ENCODE measurements around the gene KCNG3.

Gene KCNG3

DNA sequence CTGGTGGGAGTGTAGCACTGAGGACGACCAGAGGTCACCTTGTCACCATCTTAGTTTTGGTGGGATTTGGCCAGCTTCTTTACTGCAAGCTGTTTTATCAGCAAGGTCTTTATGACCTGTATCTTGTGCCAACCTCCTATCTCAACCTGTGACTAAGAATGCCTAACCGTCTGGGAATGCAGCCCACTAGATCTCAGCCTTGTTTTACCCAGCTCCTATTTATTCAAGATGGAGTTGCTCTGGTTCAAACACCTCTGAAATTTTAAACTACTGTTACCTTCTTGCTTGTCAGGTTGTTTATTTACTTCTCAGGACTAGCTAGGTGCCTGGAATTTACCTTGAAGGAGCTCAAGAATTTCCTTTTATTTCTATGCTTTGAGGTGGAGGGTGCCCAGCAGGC is 9.5 kb upstream of the KCNG3 start:
- no peak overlapping the region for H2BK5ac ChIP-seq (ENCODE audit: low read depth, low read length, poor library complexity, severe bottlenecking)
- H3K4me1 ChIP-seq (ENCODE audit: control insufficient read depth, insufficient read depth, low read depth, low read length), result no peaks in the 10 kb centered on the region
- no peaks in the 10 kb centered on the region for H3K9me3 ChIP-seq (ENCODE audit: control insufficient read depth, low read length)
- H3K27me3 ChIP-seq (ENCODE audit: control insufficient read depth in 1 of 2, insufficient read depth in 1 of 2, low read length in 2 of 2), result no peaks in the 10 kb centered on the region
- no peak overlapping the region for H3K23ac ChIP-seq (ENCODE audit: low read length in 2 of 2)
- H2AFZ ChIP-seq (ENCODE audit: low read depth, low read length), result no peak overlapping the region
- no peak overlapping the region for H3K9ac ChIP-seq (ENCODE audit: low read length)
- no peak overlapping the region for H2BK120ac ChIP-seq (ENCODE audit: low read depth, low read length)
- no peak overlapping the region for H3K4me3 ChIP-seq (ENCODE audit: insufficient read depth in 1 of 2, low read depth in 1 of 2, low read length in 2 of 2)
- no peak overlapping the region for H2BK15ac ChIP-seq (ENCODE audit: low read depth, poor library complexity, severe bottlenecking)
- no peak overlapping the region for H4K91ac ChIP-seq (ENCODE audit: low read length)
- H2AK5ac ChIP-seq (ENCODE audit: low read length, severe bottlenecking), result no peak overlapping the region
- no peaks in the 10 kb centered on the region for H3K79me1 ChIP-seq (replicated peaks; ENCODE audit: low read length, poor library complexity, severe bottlenecking)
- no peak for DNase-seq
- H3K4ac ChIP-seq (ENCODE audit: low read depth in 1 of 2, low read length in 2 of 2), result no peak overlapping the region
- no peaks in the 10 kb centered on the region for H3K36me3 ChIP-seq (ENCODE audit: control insufficient read depth in 1 of 2, insufficient read depth in 2 of 2, low read depth in 1 of 2, low read length in 2 of 2)
- H3K14ac ChIP-seq (ENCODE audit: low read length in 2 of 2), result no peak overlapping the region
- no peak overlapping the region for H3K27ac ChIP-seq (ENCODE audit: low read length, poor library complexity, severe bottlenecking)
- no peak overlapping the region for H2BK12ac ChIP-seq (ENCODE audit: low read length in 2 of 2)
- WGBS, result 90% methylated on average over 2 of the region's 2 CpGs
- H3K4me2 ChIP-seq (ENCODE audit: low read length, poor library complexity, severe bottlenecking), result no peak overlapping the region
- H4K8ac ChIP-seq (ENCODE audit: low read length), result no peak overlapping the region
- H3K18ac ChIP-seq (ENCODE audit: low read depth in 1 of 2, low read length in 2 of 2), result no peak overlapping the region

DNA sequence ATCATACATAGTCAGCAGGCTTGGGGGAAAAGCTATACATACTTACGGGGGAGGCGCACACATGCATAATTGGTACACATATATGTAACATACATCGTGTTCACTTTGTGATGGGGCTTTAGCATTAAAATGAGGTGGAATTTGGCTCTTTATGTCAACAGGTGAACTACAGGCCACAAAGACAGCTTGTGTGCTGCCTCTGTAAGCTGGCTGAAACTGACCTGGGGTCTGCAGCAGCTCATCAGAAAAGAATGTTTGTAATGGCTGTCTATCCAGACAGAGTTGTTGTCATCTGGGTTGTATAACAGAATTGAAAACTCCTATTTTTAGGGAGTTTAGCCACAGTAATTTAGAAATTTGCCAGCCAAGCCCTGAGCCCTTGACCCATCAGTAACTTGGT is 4.7 kb upstream of the KCNG3 start:
- no peak overlapping the region for H3K23ac ChIP-seq (ENCODE audit: low read length in 2 of 2)
- no peak overlapping the region for H3K4me3 ChIP-seq (ENCODE audit: insufficient read depth in 1 of 2, low read depth in 1 of 2, low read length in 2 of 2)
- H3K27ac ChIP-seq (ENCODE audit: low read length, poor library complexity, severe bottlenecking), result no peak overlapping the region
- H3K14ac ChIP-seq (ENCODE audit: low read length in 2 of 2), result no peak overlapping the region
- H2BK15ac ChIP-seq (ENCODE audit: low read depth, poor library complexity, severe bottlenecking), result no peak overlapping the region
- no peak overlapping the region for H4K8ac ChIP-seq (ENCODE audit: low read length)
- no peak overlapping the region for H4K91ac ChIP-seq (ENCODE audit: low read length)
- no peak overlapping the region for H3K9ac ChIP-seq (ENCODE audit: low read length)
- no peak overlapping the region for H2BK5ac ChIP-seq (ENCODE audit: low read depth, low read length, poor library complexity, severe bottlenecking)
- H2BK120ac ChIP-seq (ENCODE audit: low read depth, low read length), result no peak overlapping the region
- H3K4me2 ChIP-seq (ENCODE audit: low read length, poor library complexity, severe bottlenecking), result no peak overlapping the region
- no peak overlapping the region for H3K4ac ChIP-seq (ENCODE audit: low read depth in 1 of 2, low read length in 2 of 2)
- H3K18ac ChIP-seq (ENCODE audit: low read depth in 1 of 2, low read length in 2 of 2), result no peak overlapping the region
- H3K27me3 ChIP-seq (ENCODE audit: control insufficient read depth in 1 of 2, insufficient read depth in 1 of 2, low read length in 2 of 2), result peaks cover 8 to 13% of the 10 kb centered on the region in 2 experiments
- H2AK5ac ChIP-seq (ENCODE audit: low read length, severe bottlenecking), result no peak overlapping the region
- peaks cover 0 to 2% of the 10 kb centered on the region in 2 experiments for H3K36me3 ChIP-seq (ENCODE audit: control insufficient read depth in 1 of 2, insufficient read depth in 2 of 2, low read depth in 1 of 2, low read length in 2 of 2)
- 61% methylated on average over 1 of the region's 3 CpGs for WGBS
- peaks cover 12% of the 10 kb centered on the region for H3K4me1 ChIP-seq (ENCODE audit: control insufficient read depth, insufficient read depth, low read depth, low read length)
- H2BK12ac ChIP-seq (ENCODE audit: low read length in 2 of 2), result no peak overlapping the region
- no peaks in the 10 kb centered on the region for H3K9me3 ChIP-seq (ENCODE audit: control insufficient read depth, low read length)
- H3K79me1 ChIP-seq (replicated peaks; ENCODE audit: low read length, poor library complexity, severe bottlenecking), result no peaks in the 10 kb centered on the region
- DNase-seq, result no peak
- no peak overlapping the region for H2AFZ ChIP-seq (ENCODE audit: low read depth, low read length)

DNA sequence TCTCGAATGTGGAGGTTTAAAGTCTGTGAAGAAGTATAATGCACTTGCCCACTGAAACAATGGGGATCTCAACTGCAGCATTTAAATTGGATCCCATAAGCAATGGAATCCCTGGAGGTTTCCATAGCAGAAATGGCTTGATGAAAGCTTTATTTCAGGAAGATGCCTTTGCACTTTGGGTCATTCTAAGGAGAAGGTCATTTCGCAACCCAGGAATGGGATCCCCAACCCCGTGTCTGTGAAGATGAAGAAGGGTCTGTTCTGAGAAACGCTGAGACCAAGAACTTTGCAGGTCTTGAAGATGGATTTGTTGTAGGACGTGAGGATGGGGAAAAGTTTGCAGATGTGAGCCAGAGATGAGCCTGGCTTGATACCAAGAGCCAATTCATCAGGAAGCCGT is 1.8 kb upstream of the KCNG3 start:
- H3K27me3 ChIP-seq (ENCODE audit: control insufficient read depth in 1 of 2, insufficient read depth in 1 of 2, low read length in 2 of 2), result peaks cover 26 to 38% of the 10 kb centered on the region in 2 experiments
- no peak overlapping the region for H2BK12ac ChIP-seq (ENCODE audit: low read length in 2 of 2)
- no peak overlapping the region for H2BK5ac ChIP-seq (ENCODE audit: low read depth, low read length, poor library complexity, severe bottlenecking)
- no peaks in the 10 kb centered on the region for H3K79me1 ChIP-seq (replicated peaks; ENCODE audit: low read length, poor library complexity, severe bottlenecking)
- H3K4me1 ChIP-seq (ENCODE audit: control insufficient read depth, insufficient read depth, low read depth, low read length), result peaks cover 23% of the 10 kb centered on the region
- no peak overlapping the region for H2BK15ac ChIP-seq (ENCODE audit: low read depth, poor library complexity, severe bottlenecking)
- no peak overlapping the region for H3K4me2 ChIP-seq (ENCODE audit: low read length, poor library complexity, severe bottlenecking)
- H2AK5ac ChIP-seq (ENCODE audit: low read length, severe bottlenecking), result no peak overlapping the region
- H3K4me3 ChIP-seq (ENCODE audit: insufficient read depth in 1 of 2, low read depth in 1 of 2, low read length in 2 of 2), result no peak overlapping the region
- no peaks in the 10 kb centered on the region for H3K9me3 ChIP-seq (ENCODE audit: control insufficient read depth, low read length)
- H4K8ac ChIP-seq (ENCODE audit: low read length), result no peak overlapping the region
- H3K4ac ChIP-seq (ENCODE audit: low read depth in 1 of 2, low read length in 2 of 2), result no peak overlapping the region
- H3K14ac ChIP-seq (ENCODE audit: low read length in 2 of 2), result no peak overlapping the region
- no peak overlapping the region for H3K18ac ChIP-seq (ENCODE audit: low read depth in 1 of 2, low read length in 2 of 2)
- H3K36me3 ChIP-seq (ENCODE audit: control insufficient read depth in 1 of 2, insufficient read depth in 2 of 2, low read depth in 1 of 2, low read length in 2 of 2), result peaks cover 0 to 3% of the 10 kb centered on the region in 2 experiments
- H3K27ac ChIP-seq (ENCODE audit: low read length, poor library complexity, severe bottlenecking), result no peak overlapping the region
- H2AFZ ChIP-seq (ENCODE audit: low read depth, low read length), result no peak overlapping the region
- H3K9ac ChIP-seq (ENCODE audit: low read length), result no peak overlapping the region
- 88% methylated on average over 4 of the region's 6 CpGs for WGBS
- H2BK120ac ChIP-seq (ENCODE audit: low read depth, low read length), result no peak overlapping the region
- no peak overlapping the region for H4K91ac ChIP-seq (ENCODE audit: low read length)
- no peak for DNase-seq
- H3K23ac ChIP-seq (ENCODE audit: low read length in 2 of 2), result no peak overlapping the region

DNA sequence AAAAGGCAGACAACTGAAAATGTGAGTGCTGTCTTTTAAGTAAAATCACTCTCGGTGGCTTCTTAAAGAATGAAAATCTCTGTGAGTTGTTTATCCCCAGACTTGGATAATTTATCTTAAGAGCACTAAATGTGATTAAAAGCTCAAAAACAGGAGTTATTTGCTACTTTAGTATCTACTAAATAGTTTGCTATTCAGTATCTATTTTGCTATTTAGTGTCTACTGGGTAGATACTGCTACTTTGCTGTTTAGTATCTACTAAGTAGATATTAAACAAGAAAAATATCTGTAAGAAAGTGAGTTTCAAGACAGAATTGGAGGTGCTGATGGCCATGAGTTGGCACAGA is 1.4 kb upstream of the KCNG3 start:
- Histone ChIP-seq H3K9ac (ENCODE audit: low read length) (peak overlapping the region; percentile 13), H3K14ac (ENCODE audit: low read length in 2 of 2) (no peak overlapping the region), H3K4me3 (ENCODE audit: insufficient read depth in 1 of 2, low read depth in 1 of 2, low read length in 2 of 2) (peak overlapping the region in 1 of 2 experiments; percentile 78), H3K79me1 (replicated peaks; ENCODE audit: low read length, poor library complexity, severe bottlenecking) (no peaks in the 10 kb centered on the region), H4K8ac (ENCODE audit: low read length) (no peak overlapping the region), H4K91ac (ENCODE audit: low read length) (no peak overlapping the region), H2BK5ac (ENCODE audit: low read depth, low read length, poor library complexity, severe bottlenecking) (no peak overlapping the region), H3K4ac (ENCODE audit: low read depth in 1 of 2, low read length in 2 of 2) (no peak overlapping the region), H2AFZ (ENCODE audit: low read depth, low read length) (no peak overlapping the region), H3K27ac (ENCODE audit: low read length, poor library complexity, severe bottlenecking) (no peak overlapping the region), H3K18ac (ENCODE audit: low read depth in 1 of 2, low read length in 2 of 2) (no peak overlapping the region), H3K4me2 (ENCODE audit: low read length, poor library complexity, severe bottlenecking) (no peak overlapping the region), H3K36me3 (ENCODE audit: control insufficient read depth in 1 of 2, insufficient read depth in 2 of 2, low read depth in 1 of 2, low read length in 2 of 2) (peaks cover 0 to 3% of the 10 kb centered on the region in 2 experiments), H2BK12ac (ENCODE audit: low read length in 2 of 2) (no peak overlapping the region), H2BK120ac (ENCODE audit: low read depth, low read length) (no peak overlapping the region), H3K27me3 (ENCODE audit: control insufficient read depth in 1 of 2, insufficient read depth in 1 of 2, low read length in 2 of 2) (peaks cover 26 to 42% of the 10 kb centered on the region in 2 experiments), H3K9me3 (ENCODE audit: control insufficient read depth, low read length) (no peaks in the 10 kb centered on the region), H2AK5ac (ENCODE audit: low read length, severe bottlenecking) (no peak overlapping the region), H3K23ac (ENCODE audit: low read length in 2 of 2) (no peak overlapping the region), H3K4me1 (ENCODE audit: control insufficient read depth, insufficient read depth, low read depth, low read length) (peaks cover 23% of the 10 kb centered on the region), H2BK15ac (ENCODE audit: low read depth, poor library complexity, severe bottlenecking) (no peak overlapping the region)
- no CpG with 5 or more reads among the region's 1 CpG for WGBS
- no peak for DNase-seq
